H9 (cell line): ENCODE measurements around the gene RPLP2. TPM values are rescaled to one million over a fixed set of nuclear protein-coding genes. Genes with fewer than 3 reads are reported as not detected.

Experiments used
- DNase-seq: peaks from one replicate; pipeline ENCODE4 v3.0.0-alpha.2; 2017
- H2AFZ ChIP-seq: one replicate; pipeline ENCODE4 v1.6.1; 2013; ENCODE audit warnings: mild to moderate bottlenecking, low read length, control low read depth, moderate library complexity
- H2AK5ac ChIP-seq: 2 replicates; pipeline ENCODE4 v1.6.1; 2013; ENCODE audit warnings: low read length, control low read depth, mixed read lengths; ENCODE audit not compliant: insufficient read length
- H2BK120ac ChIP-seq: one replicate; pipeline ENCODE4 v1.6.1; 2013; ENCODE audit warnings: low read depth, mild to moderate bottlenecking, low read length, control low read depth, inconsistent platforms; ENCODE audit not compliant: poor library complexity, severe bottlenecking
- H2BK12ac ChIP-seq: 2 replicates; pipeline ENCODE4 v1.6.1; 2013; ENCODE audit warnings: low read length, control low read depth, mixed read lengths, low read depth; ENCODE audit not compliant: insufficient read length
- H2BK15ac ChIP-seq: 2 replicates; pipeline ENCODE4 v1.6.1; 2013; ENCODE audit warnings: low read depth, low read length, control low read depth
- H2BK20ac ChIP-seq: one replicate; pipeline ENCODE4 v1.6.1; 2013; ENCODE audit warnings: low read depth, mild to moderate bottlenecking, low read length, control low read depth, inconsistent platforms; ENCODE audit not compliant: poor library complexity, severe bottlenecking
- H2BK5ac ChIP-seq: 2 replicates; pipeline ENCODE4 v1.6.1; 2013; ENCODE audit warnings: low read length, control low read depth, mixed read lengths; ENCODE audit not compliant: insufficient read length
- H3K14ac ChIP-seq: 2 replicates; pipeline ENCODE4 v1.6.1; 2013; ENCODE audit warnings: low read length, control low read depth; ENCODE audit not compliant: insufficient read depth
- H3K18ac ChIP-seq: 2 replicates; pipeline ENCODE4 v1.6.1; 2013; ENCODE audit warnings: low read depth, mild to moderate bottlenecking, mixed read lengths, low read length, control low read depth; ENCODE audit not compliant: insufficient read length
- H3K23ac ChIP-seq: 2 replicates; pipeline ENCODE4 v1.6.1; 2013; ENCODE audit warnings: low read length, control low read depth, mixed read lengths, low read depth; ENCODE audit not compliant: insufficient read length
- H3K23me2 ChIP-seq: 2 replicates; pipeline ENCODE4 v1.6.1; 2013; ENCODE audit warnings: low read depth, mild to moderate bottlenecking, mixed read lengths, low read length, control low read depth; ENCODE audit not compliant: insufficient read length, poor library complexity, severe bottlenecking
- H3K27ac ChIP-seq: 2 replicates; pipeline ENCODE4 v1.5.1; 2013; ENCODE audit warnings: low read length, control low read depth, mixed read lengths, low read depth; ENCODE audit not compliant: insufficient read length
- H3K27me3 ChIP-seq: 2 replicates; pipeline ENCODE4 v1.6.1; 2013; ENCODE audit warnings: low read length, control low read depth, inconsistent platforms; ENCODE audit not compliant: insufficient read depth
- H3K4ac ChIP-seq: 2 replicates; pipeline ENCODE4 v1.6.1; 2013; ENCODE audit warnings: low read depth, mild to moderate bottlenecking, control low read depth, inconsistent platforms, low read length, moderate library complexity
- H3K4me1 ChIP-seq: 2 replicates; pipeline ENCODE4 v1.6.1; 2013; ENCODE audit warnings: low read length, control low read depth, inconsistent platforms; ENCODE audit not compliant: insufficient read depth
- H3K4me2 ChIP-seq: 2 replicates; pipeline ENCODE4 v1.6.1; 2013; ENCODE audit warnings: low read length, control low read depth, mixed read lengths; ENCODE audit not compliant: insufficient read length, insufficient read depth
- H3K56ac ChIP-seq: 2 replicates; pipeline ENCODE4 v1.6.1; 2013; ENCODE audit warnings: low read depth, mild to moderate bottlenecking, mixed read lengths, low read length, control low read depth; ENCODE audit not compliant: insufficient read length
- H3K79me1 ChIP-seq: 2 replicates; pipeline ENCODE4 v1.6.1; 2013; ENCODE audit warnings: low read depth, mild to moderate bottlenecking, moderate library complexity, low read length, control low read depth, inconsistent platforms; ENCODE audit not compliant: insufficient read depth, poor library complexity, severe bottlenecking
- H3K79me2 ChIP-seq: 2 replicates; pipeline ENCODE4 v1.6.1; 2013; ENCODE audit warnings: low read length, control low read depth, inconsistent platforms; ENCODE audit not compliant: insufficient read depth
- H3K9ac ChIP-seq: 2 replicates; pipeline ENCODE4 v1.6.1; 2013; ENCODE audit warnings: low read length, control low read depth, mixed read lengths; ENCODE audit not compliant: insufficient read length; ENCODE audit errors: extremely low read depth
- H3K9me3 ChIP-seq: one replicate; pipeline ENCODE4 v1.6.1; 2013; ENCODE audit warnings: low read depth, low read length, inconsistent platforms; ENCODE audit not compliant: control insufficient read depth
- H3T11ph ChIP-seq: one replicate; pipeline ENCODE4 v1.6.1; 2013; ENCODE audit warnings: mild to moderate bottlenecking, low read length, control low read depth, inconsistent platforms
- H4K20me1 ChIP-seq: one replicate; pipeline ENCODE4 v1.6.1; 2013; ENCODE audit not compliant: control insufficient read depth, insufficient read length, insufficient read depth
- H4K5ac ChIP-seq: 2 replicates; pipeline ENCODE4 v1.6.1; 2013; ENCODE audit warnings: low read depth, mild to moderate bottlenecking, mixed read lengths, low read length, control low read depth; ENCODE audit not compliant: insufficient read length
- H4K8ac ChIP-seq: replicated peaks from 2 replicates; pipeline ENCODE4 v1.6.1; 2013; ENCODE audit warnings: low read length, control low read depth, mixed read lengths, low read depth; ENCODE audit not compliant: insufficient read length
- H4K91ac ChIP-seq: 2 replicates; pipeline ENCODE4 v1.6.1; 2013; ENCODE audit warnings: low read depth, mild to moderate bottlenecking, moderate library complexity, mixed read lengths, low read length, control low read depth; ENCODE audit not compliant: insufficient read length
- H3K27ac Mint-ChIP-seq, 3 experiments: 2 replicates in 2 of 3; 3 replicates in 1 of 3; pipeline ENCODE4 v1.8.0; 2020 to 2021; ENCODE audit warnings: mixed read lengths in 3 of 3, mild to moderate bottlenecking in 1 of 3, moderate library complexity in 1 of 3
- H3K27me3 Mint-ChIP-seq: 2 replicates; pipeline ENCODE4 v1.8.0; 2021; ENCODE audit warnings: low read depth, mild to moderate bottlenecking, moderate library complexity, mixed read lengths
- H3K36me3 Mint-ChIP-seq, 3 experiments: 2 replicates in 2 of 3; 3 replicates in 1 of 3; pipeline ENCODE4 v1.8.0; 2020 to 2021; ENCODE audit warnings: low read depth in 3 of 3, mixed read lengths in 3 of 3; ENCODE audit not compliant: insufficient read depth in 1 of 3
- H3K4me1 Mint-ChIP-seq, 2 experiments: 2 replicates each; pipeline ENCODE4 v1.8.0; 2020; ENCODE audit warnings: mixed read lengths in 2 of 2
- H3K4me3 Mint-ChIP-seq, 2 experiments: 2 replicates in 1 of 2; 3 replicates in 1 of 2; pipeline ENCODE4 v1.8.0; 2020 to 2021; ENCODE audit warnings: mild to moderate bottlenecking in 2 of 2, mixed read lengths in 2 of 2, moderate library complexity in 1 of 2
- H3K9me3 Mint-ChIP-seq, 2 experiments: 2 replicates in 1 of 2; 3 replicates in 1 of 2; pipeline ENCODE4 v1.8.0; 2020; ENCODE audit warnings: mild to moderate bottlenecking in 2 of 2, mixed read lengths in 2 of 2, moderate library complexity in 1 of 2
- WGBS: extraction: QIAGEN DNeasy Blood & Tissue Kit; methylation state at CpG from one replicate; pipeline ENCODE4 v1.1.7; 2013; ENCODE audit warnings: missing lambda C conversion rate, low lambda C conversion rate, mixed read lengths; ENCODE audit not compliant: insufficient read length; ENCODE audit errors: extremely low coverage; 5-methylcytosine and 5-hydroxymethylcytosine counted together
- total RNA-seq: library from RNA; stranded (reverse); gene quantifications from 2 replicates; pipeline ENCODE4 v1.2.1, GENCODE V29; 2021
- TF ChIP-seq, protein P1 (sequence below): fragments of 200-600 bp; sonication (generic); conservative IDR thresholded peaks from 3 replicates; pipeline ENCODE4 v1.8.0; 2021; ENCODE audit warnings: antibody characterized with exemption, mild to moderate bottlenecking

RPLP2 gene
- total RNA-seq, 1 experiment from 2014 or later = 2,138 TPM

DNA sequence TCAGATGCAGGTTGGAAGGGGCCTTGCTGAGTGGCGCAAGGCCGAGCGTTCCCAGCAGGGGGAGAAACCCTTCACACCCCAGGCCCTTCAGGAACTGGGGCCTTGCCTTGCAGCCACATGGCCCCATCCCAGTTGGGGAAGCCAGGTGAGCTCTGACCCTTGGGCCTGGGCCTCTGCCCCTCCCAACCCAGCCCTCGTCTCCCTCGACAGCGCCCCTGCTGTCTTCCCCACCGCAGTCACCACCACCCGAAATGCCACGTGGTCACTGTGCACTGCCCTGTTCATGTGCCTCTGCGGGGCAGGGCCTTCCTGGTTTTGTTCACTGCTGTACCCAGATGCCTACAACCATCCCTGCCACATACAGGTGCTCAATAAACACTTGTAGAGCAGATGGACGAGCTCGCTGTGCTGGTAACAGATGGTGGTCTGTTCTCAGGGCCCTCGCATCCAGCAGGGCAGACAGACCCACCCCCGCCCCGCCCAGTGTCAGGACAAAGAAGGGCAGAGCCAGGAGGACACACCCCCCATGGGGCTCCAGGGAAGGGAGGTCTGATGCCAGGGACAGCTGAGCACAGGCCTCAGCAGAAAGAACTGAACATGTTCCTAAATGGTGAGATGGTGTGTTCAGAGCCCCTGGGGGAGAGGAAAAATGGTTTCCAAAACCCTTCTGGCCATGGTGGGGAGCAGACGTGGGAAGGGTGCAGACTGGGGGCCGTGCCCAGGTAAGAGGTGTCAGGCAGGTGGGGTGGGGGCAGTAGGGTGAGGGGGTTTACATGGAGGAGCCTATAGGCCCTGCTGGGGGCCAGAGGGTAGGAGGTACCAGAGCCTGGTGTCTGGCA is 28.9 kb downstream of the RPLP2 start:
- H2BK15ac ChIP-seq = no peak overlapping the region
- no peak overlapping the region for H2BK12ac ChIP-seq
- no peak overlapping the region for H2BK5ac ChIP-seq
- no peak overlapping the region for H3T11ph ChIP-seq
- Mint-ChIP-seq H3K27ac (peak overlapping the region in 2 of 3 experiments; percentile 53 to 70; a peak in 2 of 7 replicates), H3K4me3 (peak overlapping the region in 1 of 2 experiments; percentile 24; a peak in 2 of 5 replicates), H3K27me3 (no peaks in the 10 kb centered on the region), H3K36me3 (peaks cover 10 to 52% (median 46%) of the 10 kb centered on the region in 3 experiments; a peak in 6 of 7 replicates), H3K4me1 (peaks cover 16 to 29% of the 10 kb centered on the region in 2 experiments), H3K9me3 (no peaks in the 10 kb centered on the region)
- H2AK5ac ChIP-seq = no peak overlapping the region
- no peak overlapping the region for H3K4ac ChIP-seq
- no peaks in the 10 kb centered on the region for H3K9me3 ChIP-seq
- no peak overlapping the region for H2AFZ ChIP-seq
- no peak overlapping the region for H2BK20ac ChIP-seq
- H4K91ac ChIP-seq = no peak overlapping the region
- H4K5ac ChIP-seq = no peak overlapping the region
- no peak overlapping the region for H3K23ac ChIP-seq
- H4K20me1 ChIP-seq = no peaks in the 10 kb centered on the region
- H3K9ac ChIP-seq = no peak overlapping the region
- H3K18ac ChIP-seq = no peak overlapping the region
- no peaks in the 10 kb centered on the region for H3K4me1 ChIP-seq
- peak; percentile 72 for DNase-seq
- peaks cover 2% of the 10 kb centered on the region for H3K79me1 ChIP-seq
- no peak overlapping the region for H3K56ac ChIP-seq
- peaks cover 6% of the 10 kb centered on the region for H3K23me2 ChIP-seq
- no peak overlapping the region for H3K27ac ChIP-seq
- TF ChIP-seq, protein P1, sequence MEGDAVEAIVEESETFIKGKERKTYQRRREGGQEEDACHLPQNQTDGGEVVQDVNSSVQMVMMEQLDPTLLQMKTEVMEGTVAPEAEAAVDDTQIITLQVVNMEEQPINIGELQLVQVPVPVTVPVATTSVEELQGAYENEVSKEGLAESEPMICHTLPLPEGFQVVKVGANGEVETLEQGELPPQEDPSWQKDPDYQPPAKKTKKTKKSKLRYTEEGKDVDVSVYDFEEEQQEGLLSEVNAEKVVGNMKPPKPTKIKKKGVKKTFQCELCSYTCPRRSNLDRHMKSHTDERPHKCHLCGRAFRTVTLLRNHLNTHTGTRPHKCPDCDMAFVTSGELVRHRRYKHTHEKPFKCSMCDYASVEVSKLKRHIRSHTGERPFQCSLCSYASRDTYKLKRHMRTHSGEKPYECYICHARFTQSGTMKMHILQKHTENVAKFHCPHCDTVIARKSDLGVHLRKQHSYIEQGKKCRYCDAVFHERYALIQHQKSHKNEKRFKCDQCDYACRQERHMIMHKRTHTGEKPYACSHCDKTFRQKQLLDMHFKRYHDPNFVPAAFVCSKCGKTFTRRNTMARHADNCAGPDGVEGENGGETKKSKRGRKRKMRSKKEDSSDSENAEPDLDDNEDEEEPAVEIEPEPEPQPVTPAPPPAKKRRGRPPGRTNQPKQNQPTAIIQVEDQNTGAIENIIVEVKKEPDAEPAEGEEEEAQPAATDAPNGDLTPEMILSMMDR = peak; percentile 56
- no peak overlapping the region for H3K14ac ChIP-seq
- H2BK120ac ChIP-seq = no peak overlapping the region
- H3K4me2 ChIP-seq = no peak overlapping the region
- no peaks in the 10 kb centered on the region for H3K27me3 ChIP-seq
- H3K79me2 ChIP-seq = no peaks in the 10 kb centered on the region; the same call in 1 of the 2 replicates
- no peak overlapping the region for H4K8ac ChIP-seq
- no CpG with 5 or more reads among the region's 17 CpGs for WGBS
